ENCODE results near the gene COPS9.

DNA sequence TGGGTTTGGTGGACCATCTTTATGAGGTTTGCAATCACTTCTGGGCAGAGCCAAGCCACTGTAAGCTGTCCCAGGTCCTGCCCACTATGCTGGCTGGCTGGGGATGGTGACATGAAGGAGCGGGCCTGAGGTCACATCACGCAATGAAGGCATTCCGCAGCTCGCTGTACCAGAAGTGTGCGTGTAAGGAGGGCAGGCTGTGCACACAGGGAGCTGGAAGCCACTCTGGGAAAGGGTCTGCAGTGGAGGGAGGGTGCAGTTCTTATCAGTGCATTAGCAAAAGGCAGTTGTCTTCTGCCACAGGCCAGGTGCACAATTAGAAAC lies 21.0 kb upstream of the COPS9 start:
- TF ChIP-seq, protein P1, sequence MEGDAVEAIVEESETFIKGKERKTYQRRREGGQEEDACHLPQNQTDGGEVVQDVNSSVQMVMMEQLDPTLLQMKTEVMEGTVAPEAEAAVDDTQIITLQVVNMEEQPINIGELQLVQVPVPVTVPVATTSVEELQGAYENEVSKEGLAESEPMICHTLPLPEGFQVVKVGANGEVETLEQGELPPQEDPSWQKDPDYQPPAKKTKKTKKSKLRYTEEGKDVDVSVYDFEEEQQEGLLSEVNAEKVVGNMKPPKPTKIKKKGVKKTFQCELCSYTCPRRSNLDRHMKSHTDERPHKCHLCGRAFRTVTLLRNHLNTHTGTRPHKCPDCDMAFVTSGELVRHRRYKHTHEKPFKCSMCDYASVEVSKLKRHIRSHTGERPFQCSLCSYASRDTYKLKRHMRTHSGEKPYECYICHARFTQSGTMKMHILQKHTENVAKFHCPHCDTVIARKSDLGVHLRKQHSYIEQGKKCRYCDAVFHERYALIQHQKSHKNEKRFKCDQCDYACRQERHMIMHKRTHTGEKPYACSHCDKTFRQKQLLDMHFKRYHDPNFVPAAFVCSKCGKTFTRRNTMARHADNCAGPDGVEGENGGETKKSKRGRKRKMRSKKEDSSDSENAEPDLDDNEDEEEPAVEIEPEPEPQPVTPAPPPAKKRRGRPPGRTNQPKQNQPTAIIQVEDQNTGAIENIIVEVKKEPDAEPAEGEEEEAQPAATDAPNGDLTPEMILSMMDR (IDR thresholded peaks at IDR 0.05), result no peak
- TF ChIP-seq POLR2AphosphoS5 (IDR thresholded peaks at IDR 0.05; ENCODE audit: low read depth, low read length), result no peak
- TF ChIP-seq SIN3A (IDR thresholded peaks at IDR 0.05; ENCODE audit: borderline replicate concordance, insufficient read depth, low read depth, low read length), result no peak
- TF ChIP-seq, protein P2, sequence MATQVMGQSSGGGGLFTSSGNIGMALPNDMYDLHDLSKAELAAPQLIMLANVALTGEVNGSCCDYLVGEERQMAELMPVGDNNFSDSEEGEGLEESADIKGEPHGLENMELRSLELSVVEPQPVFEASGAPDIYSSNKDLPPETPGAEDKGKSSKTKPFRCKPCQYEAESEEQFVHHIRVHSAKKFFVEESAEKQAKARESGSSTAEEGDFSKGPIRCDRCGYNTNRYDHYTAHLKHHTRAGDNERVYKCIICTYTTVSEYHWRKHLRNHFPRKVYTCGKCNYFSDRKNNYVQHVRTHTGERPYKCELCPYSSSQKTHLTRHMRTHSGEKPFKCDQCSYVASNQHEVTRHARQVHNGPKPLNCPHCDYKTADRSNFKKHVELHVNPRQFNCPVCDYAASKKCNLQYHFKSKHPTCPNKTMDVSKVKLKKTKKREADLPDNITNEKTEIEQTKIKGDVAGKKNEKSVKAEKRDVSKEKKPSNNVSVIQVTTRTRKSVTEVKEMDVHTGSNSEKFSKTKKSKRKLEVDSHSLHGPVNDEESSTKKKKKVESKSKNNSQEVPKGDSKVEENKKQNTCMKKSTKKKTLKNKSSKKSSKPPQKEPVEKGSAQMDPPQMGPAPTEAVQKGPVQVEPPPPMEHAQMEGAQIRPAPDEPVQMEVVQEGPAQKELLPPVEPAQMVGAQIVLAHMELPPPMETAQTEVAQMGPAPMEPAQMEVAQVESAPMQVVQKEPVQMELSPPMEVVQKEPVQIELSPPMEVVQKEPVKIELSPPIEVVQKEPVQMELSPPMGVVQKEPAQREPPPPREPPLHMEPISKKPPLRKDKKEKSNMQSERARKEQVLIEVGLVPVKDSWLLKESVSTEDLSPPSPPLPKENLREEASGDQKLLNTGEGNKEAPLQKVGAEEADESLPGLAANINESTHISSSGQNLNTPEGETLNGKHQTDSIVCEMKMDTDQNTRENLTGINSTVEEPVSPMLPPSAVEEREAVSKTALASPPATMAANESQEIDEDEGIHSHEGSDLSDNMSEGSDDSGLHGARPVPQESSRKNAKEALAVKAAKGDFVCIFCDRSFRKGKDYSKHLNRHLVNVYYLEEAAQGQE (IDR thresholded peaks at IDR 0.05; ENCODE audit: insufficient read depth in 1 of 2, low read depth in 2 of 2, low read length in 1 of 2), result no peak
- TF ChIP-seq TCF7L2 (IDR thresholded peaks at IDR 0.05; ENCODE audit: low read depth, low read length), result no peak
